HG03025 (cell line): Measurements from ENCODE around the gene FSD1.

Experiments
- ATAC-seq: cut with Tn5 transposase; IDR thresholded peaks from one replicate; pipeline ENCODE4 v1.9.1; 2021; ENCODE audit warnings: mild to moderate bottlenecking, moderate library complexity; ENCODE audit not compliant: unreplicated experiment, low FRiP score

FSD1 gene

DNA sequence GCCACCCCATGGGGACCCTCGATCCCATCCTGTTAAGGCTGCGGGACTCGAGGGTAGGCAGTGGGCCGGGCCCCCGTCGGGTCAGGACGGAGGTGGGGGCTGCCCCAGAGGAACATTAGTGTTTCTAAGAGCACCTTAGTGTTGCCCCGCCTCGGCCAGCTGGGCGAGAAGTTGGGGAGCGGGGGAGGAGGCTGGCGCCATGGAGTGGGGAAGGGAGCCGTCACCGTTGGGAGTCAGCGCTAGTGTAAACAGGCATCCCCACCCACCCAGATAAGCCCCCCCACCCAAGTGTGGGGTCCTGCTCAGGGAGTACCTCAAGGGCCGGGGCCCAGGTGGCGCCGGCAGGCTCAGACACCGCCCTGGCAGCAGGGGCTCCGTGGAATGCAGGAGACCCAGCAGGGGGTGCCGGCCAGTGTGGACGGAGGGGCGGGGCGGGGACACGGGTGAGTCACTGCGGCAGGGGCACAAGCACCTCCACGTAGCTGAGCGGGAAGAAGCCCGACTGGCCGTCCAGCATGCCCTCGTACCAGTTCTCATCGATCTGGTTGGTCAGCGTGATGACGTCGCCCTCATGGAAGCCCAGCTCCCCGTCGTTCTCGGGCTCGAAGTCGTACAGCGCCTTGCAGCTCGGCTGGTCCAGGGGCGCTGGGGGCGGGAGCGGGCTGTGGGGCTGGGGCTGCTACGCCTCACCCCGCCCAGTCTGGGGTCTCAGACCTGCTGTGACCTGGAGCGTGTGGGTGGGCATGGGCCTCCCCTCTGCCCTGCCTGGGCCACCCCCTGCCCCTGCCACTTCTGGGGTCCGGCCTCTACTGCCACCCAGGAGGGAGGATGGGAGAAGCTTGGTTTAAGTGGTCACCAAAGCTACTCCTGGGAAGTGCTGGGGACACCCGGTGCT, 57.0 kb downstream of the FSD1 start:
- no peak for ATAC-seq

DNA sequence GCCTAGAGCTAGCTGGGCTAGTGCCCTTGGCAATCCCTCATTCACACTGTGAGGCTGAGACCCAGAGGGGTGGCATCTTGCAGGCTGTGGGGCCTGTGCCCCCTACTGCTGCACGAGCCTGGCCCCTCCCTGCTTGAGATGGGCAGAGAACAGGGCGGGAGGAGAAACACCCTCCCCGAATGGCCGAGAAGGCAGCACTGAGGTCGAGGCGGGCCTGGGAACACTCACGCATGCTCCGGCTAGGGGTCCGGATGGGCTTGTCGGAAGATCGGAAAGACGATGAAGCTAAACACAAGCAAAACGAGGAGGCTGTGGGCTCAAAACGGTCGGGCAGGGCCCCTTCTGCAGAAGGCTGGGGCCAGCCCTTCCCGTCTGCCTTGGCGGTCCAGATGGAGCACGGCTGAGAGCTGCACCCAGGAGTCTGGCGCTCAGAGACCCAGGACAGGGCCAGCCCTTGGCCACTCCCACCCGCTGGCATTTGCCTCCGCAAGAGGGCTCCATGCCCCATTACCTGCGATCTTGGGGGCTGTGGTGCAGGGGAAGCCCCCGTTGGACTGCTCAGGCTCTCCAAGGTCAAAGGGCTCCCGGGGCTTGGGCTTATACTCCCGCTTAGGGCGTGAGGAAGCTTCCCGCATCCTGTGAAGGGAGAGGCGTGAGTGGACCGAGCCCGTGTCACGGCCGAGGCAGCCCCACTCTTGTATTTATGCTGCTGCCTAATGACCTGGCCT, 57.9 kb downstream of the FSD1 start:
- no peak for ATAC-seq

DNA sequence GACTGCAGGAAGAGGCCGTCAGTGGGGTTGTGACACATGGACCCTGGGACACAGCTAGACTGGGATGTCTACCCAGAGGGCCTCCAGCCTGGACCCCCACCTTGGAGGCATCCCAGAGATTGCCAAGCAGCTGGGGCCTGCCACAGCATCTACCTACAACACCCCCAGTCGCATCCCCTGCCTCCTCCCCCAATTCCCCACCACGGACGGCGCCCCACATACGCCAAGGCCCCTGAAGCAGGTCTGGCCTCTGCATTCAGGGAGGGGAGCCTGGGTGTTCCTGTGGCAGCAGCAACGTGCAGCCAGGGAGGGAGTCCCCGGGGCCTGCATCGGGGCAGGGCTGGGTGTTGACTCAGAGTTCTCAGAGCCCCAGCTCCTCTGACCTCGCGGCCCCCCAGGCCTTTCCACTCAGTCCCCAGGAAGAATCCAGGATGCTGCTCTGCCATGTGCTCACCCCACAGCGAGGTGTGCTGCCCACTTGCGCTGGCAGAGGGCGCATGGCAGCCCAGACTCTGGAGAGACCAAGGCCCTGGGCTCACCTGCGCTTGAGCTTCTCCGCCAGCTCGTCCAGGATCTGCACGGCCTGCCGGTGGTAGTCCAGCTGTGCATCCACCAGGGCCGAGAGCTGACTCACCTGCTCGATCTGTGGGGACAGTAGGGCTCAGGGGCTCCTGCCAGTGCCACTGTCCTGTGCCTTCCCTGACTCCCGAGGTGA, 58.6 kb downstream of the FSD1 start:
- no peak for ATAC-seq

DNA sequence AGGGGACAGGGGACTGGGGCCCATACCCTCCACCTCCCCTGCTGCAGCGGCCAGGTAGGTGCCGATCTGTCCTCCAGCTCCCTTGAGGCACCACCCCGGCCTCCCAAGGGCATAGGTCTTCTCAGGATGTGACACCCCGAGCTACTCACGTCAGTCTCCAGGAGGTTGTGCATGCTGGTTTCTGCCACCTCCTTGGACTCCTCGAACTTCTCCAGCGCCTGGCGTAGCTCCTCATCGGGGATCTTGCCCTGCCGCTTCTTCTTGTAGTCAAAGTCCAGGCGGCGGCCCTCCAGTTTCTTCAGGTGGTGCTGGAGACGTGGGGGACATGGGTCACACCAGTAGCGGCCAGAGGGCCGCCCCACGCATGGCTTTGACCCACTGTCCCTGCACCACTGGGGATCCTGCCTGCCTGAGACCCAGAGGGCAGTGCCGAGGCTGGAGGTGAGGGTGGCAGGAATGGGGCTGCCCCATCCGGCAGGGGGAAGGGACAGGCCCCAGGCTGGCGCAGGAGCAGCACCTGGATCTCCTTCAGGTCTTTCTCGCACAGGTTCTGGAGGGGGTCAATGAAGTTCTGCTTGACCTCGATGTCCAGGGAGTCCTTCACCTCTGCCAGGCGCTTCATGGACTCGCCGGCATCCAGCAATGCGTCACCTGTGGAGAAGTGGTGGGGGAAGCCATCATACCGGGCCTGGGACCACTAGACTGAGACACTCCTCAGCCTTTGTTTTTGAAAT, 59.3 kb downstream of the FSD1 start:
- ATAC-seq: no peak

DNA sequence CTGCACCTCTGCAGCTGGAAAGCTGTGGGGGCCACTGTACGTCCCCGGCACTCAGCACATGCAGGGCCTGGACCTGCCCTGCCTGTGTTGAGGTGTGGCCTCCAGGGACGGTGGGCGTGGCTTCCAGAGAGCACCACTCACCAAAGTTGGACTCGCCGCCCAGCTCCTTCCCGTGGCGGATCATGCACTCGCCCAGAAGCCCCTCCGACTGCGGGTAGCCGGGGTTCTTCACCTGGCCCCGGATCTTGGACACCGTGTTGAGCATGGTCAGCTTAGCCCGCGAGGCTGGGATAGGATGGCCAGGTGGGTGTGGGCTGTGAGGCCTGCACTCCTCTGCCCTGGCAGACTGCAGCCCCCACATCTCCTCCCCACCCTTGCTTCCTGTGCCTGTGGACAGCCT, 60.9 kb downstream of the FSD1 start:
- no peak for ATAC-seq

DNA sequence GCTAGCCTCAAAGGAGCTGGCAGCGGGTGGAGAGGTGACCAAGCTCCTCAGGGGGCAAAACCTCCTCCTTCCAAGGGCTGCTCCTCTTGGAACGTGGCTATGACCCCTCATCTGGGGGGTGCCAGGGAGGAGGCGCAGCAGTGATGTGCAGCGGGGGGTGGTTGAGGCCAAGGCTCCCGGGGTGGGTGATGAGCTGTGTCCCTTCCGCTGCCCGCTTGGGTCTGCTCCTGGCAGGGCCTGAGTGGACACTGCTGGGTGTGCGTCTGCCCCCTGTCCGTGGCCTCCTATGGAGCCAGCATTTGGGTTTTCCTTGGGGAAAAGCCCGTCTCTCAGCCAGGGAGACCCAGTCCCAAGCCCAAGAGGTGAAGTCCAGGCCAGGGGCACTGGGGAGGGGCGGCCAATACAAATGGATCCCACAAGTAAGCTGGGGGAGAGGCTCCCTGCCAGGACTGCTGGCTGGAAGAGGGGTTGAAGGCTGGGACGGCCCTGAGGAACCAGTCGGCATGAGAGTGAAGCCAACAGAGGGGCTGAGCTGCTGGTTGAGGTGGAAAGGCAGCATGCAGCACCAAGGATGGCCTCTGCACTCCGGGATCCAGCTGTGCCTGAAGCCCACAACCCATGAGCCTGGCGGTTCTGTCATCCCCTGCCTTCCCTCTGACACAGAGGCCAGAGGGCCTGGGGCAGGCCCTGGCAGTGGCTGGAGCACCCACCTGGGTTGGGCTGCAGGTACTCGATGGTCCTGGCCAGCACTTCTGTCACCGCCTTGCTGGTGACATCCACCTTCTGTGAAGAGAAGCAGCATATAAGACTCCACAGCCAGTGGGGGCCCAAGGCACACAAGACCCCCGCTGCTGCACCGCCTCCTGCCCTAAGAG, 61.6 kb downstream of the FSD1 start:
- ATAC-seq: no peak

DNA sequence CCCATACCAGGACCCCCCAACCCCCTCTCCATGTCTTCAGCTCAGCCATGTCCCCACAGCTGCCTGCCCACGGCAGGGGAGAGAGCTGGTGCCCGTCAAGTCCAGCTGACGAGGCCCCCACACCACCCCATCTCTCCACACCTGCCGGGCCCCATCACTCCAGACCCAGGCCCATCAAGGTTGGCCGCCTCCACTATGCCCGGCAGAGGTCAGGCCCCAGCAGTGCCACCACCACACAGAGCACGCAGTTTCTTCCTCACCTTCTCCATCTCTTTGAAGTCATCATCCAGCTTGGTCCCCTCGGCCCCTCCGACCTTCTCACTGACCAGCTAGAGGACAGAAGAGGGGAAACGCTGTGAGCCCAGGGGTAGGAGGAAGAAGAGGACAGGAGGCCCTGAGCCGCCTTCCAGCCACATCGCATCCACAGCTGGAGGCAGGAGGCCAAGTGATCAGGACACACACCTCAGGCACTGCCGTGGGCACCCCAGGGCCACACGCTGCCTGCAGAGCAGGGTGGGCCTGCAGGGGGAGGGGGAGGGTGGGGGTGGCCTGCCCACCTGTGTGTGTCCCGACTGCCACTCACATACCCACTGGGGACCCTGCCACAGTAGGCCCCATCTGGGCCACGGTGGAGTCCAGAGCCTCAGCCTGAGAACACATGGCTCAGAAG, 62.4 kb downstream of the FSD1 start:
- ATAC-seq: no peak

DNA sequence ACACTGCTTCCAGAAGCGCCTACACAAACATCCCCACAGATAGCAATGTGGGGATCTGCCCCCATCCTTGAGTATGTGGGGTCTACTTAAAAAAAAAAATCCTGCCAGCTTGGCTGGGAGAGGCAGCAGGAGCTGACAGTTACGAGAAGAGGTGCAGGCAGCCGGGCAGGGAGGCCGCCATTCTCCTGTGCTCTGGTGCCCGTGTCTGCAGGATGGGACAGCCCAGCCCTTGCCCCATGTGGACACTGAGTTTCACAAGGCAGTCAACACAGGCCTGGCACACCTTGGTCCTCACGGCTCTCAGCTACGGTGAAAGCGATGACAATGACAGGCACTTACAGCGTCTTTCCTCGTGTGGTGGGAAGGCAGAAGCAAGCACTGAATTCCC, 62.9 kb downstream of the FSD1 start:
- no peak for ATAC-seq

DNA sequence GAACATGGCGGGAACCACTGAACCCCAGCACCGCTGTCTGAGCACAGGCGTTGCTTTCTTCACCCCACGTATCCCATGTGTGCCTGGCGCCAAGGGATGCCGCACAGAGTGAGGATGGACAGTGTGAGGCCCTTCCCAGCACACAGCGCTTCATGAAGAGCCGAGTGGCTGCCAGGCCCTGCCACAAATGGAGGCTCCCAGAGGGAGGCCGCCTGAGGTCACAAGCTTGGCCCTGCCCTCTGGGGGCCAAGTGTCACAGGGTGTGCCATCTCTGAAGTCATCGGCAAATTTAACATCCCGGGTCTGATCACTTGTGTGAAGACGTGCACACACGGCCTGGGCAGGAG, 63.4 kb downstream of the FSD1 start:
- ATAC-seq: no peak

DNA sequence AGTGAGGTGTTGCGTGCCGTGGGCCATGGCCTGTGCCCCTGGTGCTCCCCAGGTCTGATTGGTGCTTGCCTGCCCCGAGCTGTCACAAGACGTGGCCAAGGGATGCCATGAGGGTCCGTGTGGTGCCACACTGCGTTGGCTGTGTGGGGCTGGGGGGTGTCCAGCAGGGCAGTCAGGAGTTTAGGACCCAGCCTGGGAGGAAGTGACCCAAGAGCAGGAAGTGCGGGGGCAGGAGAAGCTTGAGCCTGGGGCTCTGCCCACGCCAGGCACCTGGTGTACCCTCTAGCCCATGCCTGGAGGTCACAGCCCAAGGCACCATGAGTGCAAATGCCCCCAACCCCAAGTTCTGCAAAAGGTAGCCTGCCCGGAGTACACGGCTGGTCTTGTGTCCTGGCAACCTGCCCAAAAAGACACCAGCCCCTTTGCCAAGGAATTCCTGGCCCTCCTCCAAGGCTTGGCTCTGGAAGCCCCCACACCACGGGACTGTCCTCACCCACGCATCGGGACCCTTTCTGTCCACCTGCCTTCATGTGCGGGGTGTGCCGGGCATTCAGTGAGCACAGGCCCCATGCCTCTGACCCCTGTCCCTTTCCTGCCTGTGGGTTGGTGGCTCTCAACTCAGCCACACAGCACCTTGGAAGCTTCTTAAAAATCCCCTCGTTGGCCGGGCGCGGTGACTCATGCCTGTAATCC, 63.9 kb downstream of the FSD1 start:
- ATAC-seq: no peak

DNA sequence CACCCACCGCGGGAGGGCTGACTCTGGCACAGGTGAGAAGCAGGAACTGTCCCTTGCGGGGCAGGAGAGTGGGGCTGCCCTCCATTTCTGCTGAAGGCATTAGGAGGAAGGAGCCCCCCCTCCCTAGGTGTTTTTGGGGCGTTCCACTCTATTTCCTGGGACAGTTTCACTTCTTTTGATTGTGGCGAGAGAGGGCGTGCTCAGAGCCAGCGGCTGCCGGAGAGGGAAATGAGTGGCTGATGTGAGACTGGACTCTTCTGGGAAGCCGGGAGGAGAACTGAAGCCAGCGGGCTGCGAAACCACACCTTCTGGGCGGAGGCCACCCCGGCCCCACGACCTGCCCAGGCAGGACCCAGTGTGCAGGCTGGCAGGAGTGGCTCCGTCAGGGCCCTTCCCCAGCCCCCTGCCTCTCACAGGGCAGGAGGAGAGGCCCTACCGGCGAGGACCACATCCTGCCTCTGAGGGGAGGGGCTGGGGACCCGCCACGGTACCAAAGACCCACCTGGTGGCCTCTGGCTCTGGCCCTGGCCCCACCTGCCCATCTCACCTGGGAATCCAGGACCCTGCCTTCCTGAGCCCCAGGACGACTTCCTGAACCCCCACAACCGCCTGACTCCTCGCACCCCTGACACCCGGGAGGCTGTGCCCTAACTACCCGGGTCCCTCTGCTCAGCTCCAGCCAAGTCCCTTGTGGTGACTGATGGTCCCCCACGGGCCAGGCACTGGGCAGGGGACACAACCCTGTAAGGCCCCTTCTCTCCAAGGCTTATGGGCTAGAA, 64.9 kb downstream of the FSD1 start:
- ATAC-seq: no peak

DNA sequence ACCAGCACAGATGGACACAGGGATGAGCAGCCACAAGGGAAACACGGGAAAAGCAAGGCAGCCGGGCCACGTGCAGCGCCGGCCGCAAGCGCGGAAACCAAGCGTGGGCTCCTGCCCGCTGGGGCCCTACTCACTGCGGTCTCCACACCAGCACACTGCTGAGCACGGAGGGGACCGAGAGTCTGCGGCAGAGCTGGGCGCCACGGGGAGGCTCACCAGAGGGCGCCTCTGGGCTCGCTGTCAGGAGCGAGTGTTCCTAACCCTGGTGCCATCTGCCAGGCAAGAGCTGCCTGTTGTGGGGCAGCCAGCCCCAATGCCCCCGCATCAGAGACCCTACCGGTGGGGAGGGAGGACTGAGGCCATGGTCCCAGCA, 65.5 kb downstream of the FSD1 start:
- ATAC-seq: no peak

DNA sequence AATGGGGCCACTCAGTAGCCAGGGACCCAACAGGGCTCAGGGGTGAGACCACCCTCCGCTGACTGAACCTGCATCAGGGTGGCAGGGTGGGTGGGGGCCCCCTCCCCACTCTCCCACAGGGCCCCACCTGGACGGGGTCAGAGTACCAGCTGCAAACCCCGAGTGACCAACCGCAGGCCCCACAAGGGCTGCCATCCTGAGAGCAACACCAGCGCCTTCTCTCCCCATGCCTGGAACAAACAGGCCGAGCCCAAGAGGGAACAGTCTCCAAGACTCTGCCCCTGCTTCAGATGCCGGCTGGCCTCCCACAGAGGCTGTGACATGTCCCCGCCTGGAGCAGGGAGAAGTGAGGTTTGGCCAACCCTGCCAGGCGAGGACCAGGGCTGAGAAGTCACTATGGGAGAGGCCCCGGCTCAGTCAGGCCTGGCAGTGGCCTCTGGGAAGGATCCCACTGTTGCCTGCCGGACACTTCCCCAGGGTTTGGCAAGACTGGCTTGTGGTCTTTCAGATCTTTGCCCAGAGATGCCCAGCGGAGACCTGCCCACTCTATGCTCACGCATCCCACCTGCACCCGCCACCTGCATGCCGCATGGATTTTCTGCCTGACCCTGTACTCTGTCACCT, 66.1 kb downstream of the FSD1 start:
- no peak for ATAC-seq

DNA sequence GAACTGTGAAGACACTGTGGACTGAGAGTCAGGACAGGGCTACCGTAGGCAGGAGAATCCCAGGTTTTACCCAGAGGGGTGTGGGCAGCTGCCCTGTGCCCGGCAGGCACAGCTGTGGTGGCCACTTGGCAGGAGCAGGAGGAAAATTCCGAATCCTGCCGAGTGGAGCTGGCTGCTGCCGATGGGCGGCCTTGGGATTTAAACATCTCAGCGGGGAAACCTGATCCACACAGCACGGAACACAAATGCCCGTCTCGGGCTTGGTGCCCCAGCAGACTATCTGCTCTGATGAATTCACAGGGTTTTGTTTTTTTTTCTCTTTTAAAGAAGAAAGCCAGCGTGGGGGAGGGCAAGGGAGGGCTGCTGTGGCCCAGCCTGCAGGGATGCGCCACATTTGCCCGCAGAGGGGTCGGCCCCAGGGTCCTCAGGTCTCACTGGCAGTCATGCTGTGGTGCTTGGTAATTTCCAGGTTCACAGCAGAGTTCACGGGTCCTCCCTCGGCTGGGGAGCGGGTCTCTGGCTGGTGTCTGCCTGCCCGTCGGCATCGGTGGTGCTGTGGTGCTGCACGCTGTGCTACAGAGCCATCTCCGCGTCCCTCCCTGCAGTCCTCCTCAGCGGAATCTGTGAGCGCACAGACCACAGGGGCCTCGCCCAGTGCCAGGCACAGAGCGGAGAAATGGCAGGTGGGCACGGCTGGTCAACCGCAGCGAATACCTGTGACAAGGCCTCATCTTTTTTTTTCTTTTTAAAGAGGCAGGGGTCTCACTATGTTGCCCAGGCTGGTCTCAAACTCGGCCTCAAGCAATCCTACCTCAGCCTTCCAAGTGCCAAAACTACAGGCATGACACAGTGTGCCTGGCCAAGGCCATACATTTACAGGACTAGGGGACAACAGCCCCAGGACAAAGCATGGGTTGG, 67.1 kb downstream of the FSD1 start:
- ATAC-seq: no peak

DNA sequence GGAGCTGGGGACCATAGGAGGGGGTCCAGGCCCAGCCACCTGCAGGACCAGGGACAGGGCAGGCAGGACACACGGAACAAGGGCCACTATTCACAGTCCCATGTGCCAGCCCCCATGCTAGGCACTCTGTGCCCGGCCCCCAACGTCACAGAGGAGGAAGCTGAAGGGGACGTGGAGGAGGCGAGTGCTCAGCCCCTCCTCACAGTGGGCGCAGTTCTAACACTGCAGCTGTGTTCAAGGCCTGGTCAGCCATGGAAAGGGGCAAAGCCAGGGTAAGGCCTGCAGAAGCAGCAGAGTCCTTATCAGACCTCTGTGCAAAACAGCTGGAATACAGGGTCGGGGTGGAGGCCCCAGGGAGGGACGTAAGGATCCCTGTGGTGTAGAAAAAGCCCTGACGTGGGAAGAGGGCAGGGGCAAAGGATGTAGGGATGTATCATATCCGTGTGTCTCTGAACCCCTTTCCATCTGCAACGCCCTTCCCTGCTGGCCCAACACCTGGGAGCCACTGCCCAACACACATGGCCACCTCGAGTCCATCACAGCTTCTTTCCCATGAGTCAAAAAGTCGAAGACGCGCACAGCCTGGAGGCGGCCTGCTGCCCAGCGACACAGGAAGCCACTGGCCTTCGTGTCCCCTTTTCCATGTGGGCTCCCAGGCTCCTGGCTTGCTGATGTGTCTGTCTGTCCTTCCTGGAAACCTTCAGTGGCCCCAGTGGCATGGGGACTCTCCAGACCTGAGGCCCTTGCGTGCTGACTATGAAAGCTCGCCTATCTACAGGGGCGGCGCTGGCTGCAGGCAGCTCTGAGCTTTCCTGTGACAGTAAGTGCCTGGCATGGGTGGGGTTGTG, 68.0 kb downstream of the FSD1 start:
- ATAC-seq: no peak

DNA sequence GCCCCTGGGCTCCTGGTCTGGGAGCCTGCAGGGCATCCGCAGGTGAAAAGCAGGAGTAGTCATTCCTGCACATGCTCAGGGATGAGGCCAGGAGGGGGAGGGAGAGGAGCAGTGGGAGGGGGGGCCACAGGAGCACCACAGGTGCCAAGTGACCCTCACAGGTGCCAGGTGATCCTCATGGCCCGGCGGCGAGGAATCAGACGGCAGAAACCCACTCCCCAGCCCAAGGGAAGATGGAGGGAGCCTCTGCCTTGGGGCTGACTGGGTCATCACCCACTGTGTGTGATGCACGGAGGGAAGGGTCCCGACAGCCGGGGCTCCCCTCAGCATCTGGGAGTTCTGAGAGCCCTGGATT, 68.6 kb downstream of the FSD1 start:
- no peak for ATAC-seq
